ENCODE results near the gene SPOCK1. TPM values are rescaled to one million over a fixed set of nuclear protein-coding genes. Genes with fewer than 3 reads are reported as not detected.
"Not testable (repeated sequence)": the region's sequence is repeated elsewhere in the genome, so short reads cannot be mapped to it uniquely, and the experiment has no call there.

Gene SPOCK1
- polyA plus RNA-seq, 1 donor from 2014 or later = not detected

GRCh38 chr5:136963504-136963903, 535.6 kb downstream of the SPOCK1 start:
- no peaks in the 10 kb centered on the region for H3K4me1 Mint-ChIP-seq
- no peak overlapping the region for H3K27ac Mint-ChIP-seq
- peaks cover 0 to 13% (median 5%) of the 10 kb centered on the region in 3 donors for H3K9me3 Mint-ChIP-seq
- H3K36me3 Mint-ChIP-seq = no peaks in the 10 kb centered on the region
- H3K4me3 Mint-ChIP-seq = no peak overlapping the region
- H3K27me3 Mint-ChIP-seq = no peaks in the 10 kb centered on the region

- no peaks in the 10 kb centered on the region for H3K36me3 Mint-ChIP-seq
- no peaks in the 10 kb centered on the region for H3K27me3 Mint-ChIP-seq
- H3K4me3 Mint-ChIP-seq = no peak overlapping the region
- peaks cover 0 to 12% (median 7%) of the 10 kb centered on the region in 3 donors for H3K9me3 Mint-ChIP-seq
- H3K27ac Mint-ChIP-seq = no peak overlapping the region
- H3K4me1 Mint-ChIP-seq = no peaks in the 10 kb centered on the region
Observed at GRCh38 chr5:136957428-136957827, 541.7 kb downstream of the SPOCK1 start.

- H3K27ac Mint-ChIP-seq, H3K27me3 Mint-ChIP-seq, H3K4me1 Mint-ChIP-seq, H3K4me3 Mint-ChIP-seq, H3K36me3 Mint-ChIP-seq: not testable (repeated sequence)
- peaks cover 0 to 15% (median 13%) of the 10 kb centered on the region in 3 donors for H3K9me3 Mint-ChIP-seq
Observed at GRCh38 chr5:136954142-136954541, 545.0 kb downstream of the SPOCK1 start.

GRCh38 chr5:136953346-136954069, 545.6 kb downstream of the SPOCK1 start:
- H3K4me1 Mint-ChIP-seq, H3K36me3 Mint-ChIP-seq, H3K27me3 Mint-ChIP-seq, H3K4me3 Mint-ChIP-seq, H3K27ac Mint-ChIP-seq: not testable (repeated sequence)
- peaks cover 0 to 15% (median 15%) of the 10 kb centered on the region in 3 donors for H3K9me3 Mint-ChIP-seq

GRCh38 chr5:136927571-136927970, 571.6 kb downstream of the SPOCK1 start:
- Mint-ChIP-seq H3K27ac (no peak overlapping the region), H3K36me3 (no peaks in the 10 kb centered on the region), H3K4me1 (no peaks in the 10 kb centered on the region), H3K9me3 (peaks cover 5 to 18% (median 16%) of the 10 kb centered on the region in 3 donors), H3K27me3 (no peaks in the 10 kb centered on the region), H3K4me3 (no peak overlapping the region)

GRCh38 chr5:136926073-136926472, 573.1 kb downstream of the SPOCK1 start:
- peaks cover 5 to 16% (median 13%) of the 10 kb centered on the region in 3 donors for H3K9me3 Mint-ChIP-seq
- H3K27ac Mint-ChIP-seq = no peak overlapping the region
- H3K4me3 Mint-ChIP-seq = no peak overlapping the region
- no peaks in the 10 kb centered on the region for H3K27me3 Mint-ChIP-seq
- H3K4me1 Mint-ChIP-seq = no peaks in the 10 kb centered on the region
- no peaks in the 10 kb centered on the region for H3K36me3 Mint-ChIP-seq

Other genes starting within 250 kb of the SPOCK1 start
- 0.86 TPM for gene KLHL3, start 236.8 kb upstream of the SPOCK1 start, polyA plus RNA-seq

Measured in IgD-negative memory B cell (primary cell).